Naive B cell (primary cell): Measurements from ENCODE around the gene FAM168B. TPM values are rescaled to one million over a fixed set of nuclear protein-coding genes. Genes with fewer than 3 reads are reported as not detected.
"Not testable (repeated sequence)": the region's sequence is repeated elsewhere in the genome, so short reads cannot be mapped to it uniquely, and the experiment has no call there.

Source experiments
- ATAC-seq, 2 donors: fragments of 150-1000 bp; cut with Tn5 transposase; 2 replicates each; pipeline ENCODE4 v1.10.0; 2021; ENCODE audit warnings: low read depth in 2 of 2, mild to moderate bottlenecking in 2 of 2, moderate library complexity in 2 of 2
- DNase-seq: peaks from one replicate; pipeline ENCODE4 v3.0.0; 2022
- H3K27ac Mint-ChIP-seq, 6 donors: one replicate each; pipeline ENCODE4 v1.8.0; 2020 to 2022; ENCODE audit warnings: mild to moderate bottlenecking in 6 of 6, mixed read lengths in 6 of 6, moderate library complexity in 5 of 6, inconsistent platforms in 2 of 6
- H3K27me3 Mint-ChIP-seq, 3 donors: one replicate each; pipeline ENCODE4 v1.8.0; 2021 to 2022; ENCODE audit warnings: mixed read lengths in 3 of 3, mild to moderate bottlenecking in 1 of 3
- H3K36me3 Mint-ChIP-seq, 2 donors: one replicate each; pipeline ENCODE4 v1.8.0; 2020 to 2022; ENCODE audit warnings: mixed read lengths in 2 of 2, inconsistent platforms in 1 of 2, mild to moderate bottlenecking in 1 of 2
- H3K4me1 Mint-ChIP-seq, 3 donors: one replicate each; pipeline ENCODE4 v1.8.0; 2020 to 2022; ENCODE audit warnings: mixed read lengths in 3 of 3, inconsistent platforms in 1 of 3, mild to moderate bottlenecking in 1 of 3, moderate library complexity in 1 of 3
- H3K4me3 Mint-ChIP-seq, 8 donors: one replicate each; pipeline ENCODE4 v1.8.0; 2020 to 2022; ENCODE audit warnings: mild to moderate bottlenecking in 8 of 8, mixed read lengths in 8 of 8, moderate library complexity in 8 of 8, inconsistent platforms in 2 of 8
- H3K9me3 Mint-ChIP-seq, 7 donors: one replicate each; pipeline ENCODE4 v1.8.0; 2020 to 2022; ENCODE audit warnings: mixed read lengths in 7 of 7, mild to moderate bottlenecking in 5 of 7, inconsistent platforms in 2 of 7, moderate library complexity in 1 of 7
- polyA plus RNA-seq, 6 donors: library from polyadenylated mRNA; unstranded; fragments of 300-500 nt; fragmentation: Illumina TruSeq; gene quantifications; one replicate each; pipeline ENCODE4 v1.2.3, GENCODE V29; 2021; ENCODE audit warnings: low read depth in 6 of 6

FAM168B gene
- polyA plus RNA-seq, 6 donors from 2014 or later, result 12.4 to 40.5 (median 30.7) TPM

GRCh38 chr2:131115752-131116151, 22.5 kb upstream of the FAM168B start:
- no peak for ATAC-seq
- peaks cover 2 to 15% (median 7%) of the 10 kb centered on the region in 7 donors for H3K9me3 Mint-ChIP-seq
- H3K27me3 Mint-ChIP-seq, result no peaks in the 10 kb centered on the region
- peak overlapping the region in 1 of 8 donors; percentile 24 for H3K4me3 Mint-ChIP-seq
- DNase-seq, result no peak
- peaks cover 33 to 50% (median 47%) of the 10 kb centered on the region in 3 donors for H3K4me1 Mint-ChIP-seq
- H3K27ac Mint-ChIP-seq, result peak overlapping the region in 1 of 6 donors; percentile 16
- peaks cover 19 to 22% of the 10 kb centered on the region in 2 donors for H3K36me3 Mint-ChIP-seq

- not testable (repeated sequence) for ATAC-seq, H3K27me3 Mint-ChIP-seq, DNase-seq
- H3K27ac Mint-ChIP-seq, result peak overlapping the region in 2 of 6 donors; percentile 43 to 72
- H3K9me3 Mint-ChIP-seq, result peaks cover 2 to 15% (median 7%) of the 10 kb centered on the region in 7 donors
- H3K4me3 Mint-ChIP-seq, result peak overlapping the region in 1 of 8 donors; percentile 34
- peaks cover 37 to 53% (median 49%) of the 10 kb centered on the region in 3 donors for H3K4me1 Mint-ChIP-seq
- H3K36me3 Mint-ChIP-seq, result peaks cover 23 to 29% of the 10 kb centered on the region in 2 donors
Measured at GRCh38 chr2:131114950-131115349, 21.7 kb upstream of the FAM168B start.

- H3K27ac Mint-ChIP-seq, result peak overlapping the region in 2 of 6 donors; percentile 26 to 81
- peaks cover 23 to 29% of the 10 kb centered on the region in 2 donors for H3K36me3 Mint-ChIP-seq
Measured at GRCh38 chr2:131113566-131114227, 20.4 kb upstream of the FAM168B start.

GRCh38 chr2:131112529-131112928, 19.3 kb upstream of the FAM168B start:
- ATAC-seq (no peak), DNase-seq (no peak)
- Mint-ChIP-seq H3K9me3 (peaks cover 2 to 15% (median 7%) of the 10 kb centered on the region in 7 donors), H3K27me3 (no peaks in the 10 kb centered on the region), H3K36me3 (peaks cover 23 to 29% of the 10 kb centered on the region in 2 donors), H3K27ac (peak overlapping the region in 1 of 6 donors; percentile 42), H3K4me3 (no peak overlapping the region), H3K4me1 (peaks cover 29 to 42% (median 41%) of the 10 kb centered on the region in 3 donors)

More at GRCh38 chr2:131113566-131114227, 20.4 kb upstream of the FAM168B start:
- H3K4me3 Mint-ChIP-seq, result peak overlapping the region in 1 of 8 donors; percentile 21
- DNase-seq, result no peak
- no peak for ATAC-seq
- peaks cover 2 to 15% (median 7%) of the 10 kb centered on the region in 7 donors for H3K9me3 Mint-ChIP-seq
- peaks cover 33 to 46% (median 46%) of the 10 kb centered on the region in 3 donors for H3K4me1 Mint-ChIP-seq
- no peaks in the 10 kb centered on the region for H3K27me3 Mint-ChIP-seq

- H3K27me3 Mint-ChIP-seq, result no peaks in the 10 kb centered on the region
- H3K9me3 Mint-ChIP-seq, result no peaks in the 10 kb centered on the region
- H3K4me3 Mint-ChIP-seq, result peak overlapping the region; percentile 92 to 99 (median 97)
- peaks cover 34 to 47% (median 40%) of the 10 kb centered on the region in 3 donors for H3K4me1 Mint-ChIP-seq
- H3K36me3 Mint-ChIP-seq, result peaks cover 5 to 15% of the 10 kb centered on the region in 2 donors
- H3K27ac Mint-ChIP-seq, result peak overlapping the region; percentile 97 to 100 (median 98)
- DNase-seq (peak; percentile 12), ATAC-seq (peak; percentile 2 to 13)
Measured at GRCh38 chr2:131105950-131106801, 12.9 kb upstream of the FAM168B start.

GRCh38 chr2:131105156-131105949, 12.1 kb upstream of the FAM168B start, which contains the start of gene PLEKHB2:
PLEKHB2 (plus strand) TSS chr2:131105336; CDS start chr2:131120942, 15,606 bp downstream.
- DNase-seq, result peak; percentile 97
- no peaks in the 10 kb centered on the region for H3K27me3 Mint-ChIP-seq
- H3K4me3 Mint-ChIP-seq, result peak within 1 kb of the TSS; percentile 92 to 99 (median 97)
- peaks cover 29 to 39% (median 32%) of the 10 kb centered on the region in 3 donors for H3K4me1 Mint-ChIP-seq
- H3K36me3 Mint-ChIP-seq, result peaks cover 0 to 11% of the 10 kb centered on the region in 2 donors
- peak within 1 kb of the TSS; percentile 97 to 100 (median 98) for H3K27ac Mint-ChIP-seq
- no peaks in the 10 kb centered on the region for H3K9me3 Mint-ChIP-seq
- peak; percentile 85 to 86 for ATAC-seq

- Mint-ChIP-seq H3K36me3 (peaks cover 0 to 8% of the 10 kb centered on the region in 2 donors), H3K27ac (peak overlapping the region; percentile 97 to 100 (median 98)), H3K27me3 (no peaks in the 10 kb centered on the region), H3K4me3 (peak overlapping the region; percentile 92 to 99 (median 97)), H3K9me3 (no peaks in the 10 kb centered on the region), H3K4me1 (peaks cover 25 to 34% (median 29%) of the 10 kb centered on the region in 3 donors)
- ATAC-seq (peak; percentile 67 to 74), DNase-seq (peak; percentile 23)
Measured at GRCh38 chr2:131104487-131105155, 11.4 kb upstream of the FAM168B start.

- Mint-ChIP-seq H3K27ac (peak overlapping the region in 3 of 6 donors; percentile 42 to 91 (median 43)), H3K36me3 (peaks cover 0 to 8% of the 10 kb centered on the region in 2 donors), H3K27me3 (no peaks in the 10 kb centered on the region), H3K4me1 (peaks cover 25 to 30% (median 29%) of the 10 kb centered on the region in 3 donors), H3K9me3 (no peaks in the 10 kb centered on the region), H3K4me3 (peak overlapping the region in 4 of 8 donors; percentile 15 to 70 (median 25))
- no peak for ATAC-seq
- no peak for DNase-seq
Measured at GRCh38 chr2:131103165-131103564, 9.9 kb upstream of the FAM168B start.

- Mint-ChIP-seq H3K27ac (peak overlapping the region in 5 of 6 donors; percentile 90 to 97 (median 97)), H3K36me3 (no peaks in the 10 kb centered on the region), H3K27me3 (no peaks in the 10 kb centered on the region), H3K4me3 (peak overlapping the region; percentile 84 to 97 (median 96)), H3K4me1 (peaks cover 11 to 22% (median 16%) of the 10 kb centered on the region in 3 donors), H3K9me3 (no peaks in the 10 kb centered on the region)
- no peak for DNase-seq
- no peak for ATAC-seq
Measured at GRCh38 chr2:131094463-131095281, 1.4 kb upstream of the FAM168B start.

- ATAC-seq, result peak; percentile 74 to 77
- H3K4me3 Mint-ChIP-seq, result peak overlapping the region; percentile 84 to 97 (median 96)
- DNase-seq, result no peak
- no peaks in the 10 kb centered on the region for H3K9me3 Mint-ChIP-seq
- H3K27me3 Mint-ChIP-seq, result no peaks in the 10 kb centered on the region
- H3K27ac Mint-ChIP-seq, result peak overlapping the region; percentile 90 to 97 (median 96)
- no peaks in the 10 kb centered on the region for H3K36me3 Mint-ChIP-seq
- H3K4me1 Mint-ChIP-seq, result peaks cover 11 to 28% (median 16%) of the 10 kb centered on the region in 3 donors
Measured at GRCh38 chr2:131093696-131094462, 619 bp upstream of the FAM168B start.

GRCh38 chr2:131092458-131093005, 728 bp downstream of the FAM168B start:
- ATAC-seq (peak in 1 of 2 donors; percentile 3), DNase-seq (no peak)
- Mint-ChIP-seq H3K4me1 (peaks cover 11 to 38% (median 16%) of the 10 kb centered on the region in 3 donors), H3K27me3 (no peaks in the 10 kb centered on the region), H3K9me3 (no peaks in the 10 kb centered on the region), H3K36me3 (no peaks in the 10 kb centered on the region), H3K4me3 (peak overlapping the region; percentile 73 to 93 (median 84)), H3K27ac (peak overlapping the region; percentile 86 to 96 (median 92))
